GM18517 (cell line): ENCODE data around the gene RBM38.

Experiments
- ATAC-seq: cut with Tn5 transposase; IDR thresholded peaks from one replicate; pipeline ENCODE4 v1.9.1; 2021; ENCODE audit warnings: mild to moderate bottlenecking, moderate library complexity; ENCODE audit not compliant: unreplicated experiment

RBM38 gene

DNA sequence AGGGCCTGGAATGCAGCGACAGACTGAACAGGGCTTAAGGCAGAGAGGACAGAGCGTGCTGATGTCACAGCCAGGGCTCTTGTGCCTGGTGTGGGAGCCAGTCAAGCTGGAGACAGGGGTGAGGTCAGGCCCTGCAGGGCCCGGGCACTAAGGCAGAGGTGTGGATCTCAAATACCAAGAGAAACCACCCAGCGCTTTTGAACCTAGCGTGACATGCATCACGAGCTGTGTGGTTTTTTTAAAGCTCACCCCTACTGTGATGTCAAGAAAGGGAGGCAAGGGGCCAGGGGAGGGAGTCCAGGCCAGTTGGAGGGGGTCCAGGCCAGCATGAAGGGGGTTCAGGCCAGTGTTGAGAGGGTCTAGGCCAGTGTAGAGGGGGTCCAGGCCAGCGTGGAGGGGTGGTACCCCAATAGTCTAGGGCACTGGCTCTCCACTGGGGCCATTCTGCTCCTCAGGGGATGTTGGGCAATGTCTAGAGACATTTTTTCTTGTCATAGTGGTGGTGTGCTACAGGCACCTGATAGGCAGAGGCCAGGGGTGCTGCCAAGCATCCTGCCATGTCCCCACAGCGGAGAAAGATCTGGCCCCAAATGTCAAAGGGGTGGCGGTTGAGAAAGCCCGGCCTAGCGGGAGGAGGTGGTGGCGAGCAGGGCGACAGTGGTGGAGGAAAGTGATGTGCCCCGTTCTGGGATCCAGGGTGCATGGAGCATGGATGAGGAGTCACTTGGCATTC lies 42.6 kb downstream of the RBM38 start:
- ATAC-seq, result no peak

- ATAC-seq, result no peak
These were observed 43.1 kb downstream of the RBM38 start for GRCh38 chr20:57434390-57434700.

DNA sequence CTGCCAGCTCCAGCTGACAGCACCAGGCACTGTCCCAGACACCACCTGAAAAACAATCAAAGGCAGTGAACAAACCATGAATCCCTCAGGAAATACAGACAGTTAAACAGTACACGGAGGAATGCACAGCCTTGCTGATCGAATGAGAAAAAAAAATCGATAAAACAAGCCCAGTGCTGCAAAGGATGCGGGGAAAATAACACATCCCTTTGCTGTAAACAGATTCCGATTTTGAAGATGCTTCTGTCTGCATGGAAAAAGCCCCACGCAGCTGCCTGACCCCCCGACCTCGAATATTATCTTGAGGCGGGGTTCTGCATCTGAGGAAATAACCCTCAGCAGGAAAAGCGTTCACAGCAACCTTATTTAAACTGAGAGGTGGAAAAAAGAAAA lies 43.9 kb downstream of the RBM38 start:
- ATAC-seq, result no peak

DNA sequence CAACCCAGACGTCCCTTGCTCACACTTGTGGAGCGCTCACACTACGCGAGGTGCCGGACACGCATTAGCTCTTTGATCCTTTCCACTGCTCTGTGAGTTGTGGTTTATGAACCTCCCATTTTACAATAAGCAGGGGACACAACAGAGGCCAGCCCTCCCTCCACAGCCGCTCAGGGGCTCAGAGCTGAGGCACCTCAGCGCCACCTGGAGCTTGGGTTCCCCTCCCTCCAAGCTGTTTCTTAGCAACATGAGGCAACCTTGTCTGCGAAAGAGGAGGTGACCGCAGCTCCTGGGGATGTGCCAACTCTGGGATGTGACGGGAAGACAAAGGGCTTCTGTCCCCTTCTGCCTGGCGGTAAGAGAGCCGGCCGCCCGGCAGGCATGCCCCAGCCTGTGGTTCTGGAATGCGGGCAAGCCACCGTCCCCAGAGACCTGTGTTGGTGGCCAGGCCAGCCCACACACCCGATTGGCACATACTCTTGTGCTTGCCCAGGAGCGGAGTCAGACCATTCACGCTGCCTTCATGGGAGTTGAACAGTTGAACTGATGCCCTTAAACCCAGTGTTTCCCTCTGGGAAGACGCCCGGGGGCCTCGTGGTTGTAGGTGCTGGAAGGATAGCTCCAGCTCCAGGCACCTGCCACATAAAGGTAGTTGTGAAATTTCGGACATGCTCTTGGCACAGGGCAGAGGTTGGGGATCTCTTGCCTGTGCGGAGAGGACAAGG lies 44.5 kb downstream of the RBM38 start:
- ATAC-seq, result no peak

GRCh38 chr20:57436223-57436545 lies 45.0 kb downstream of the RBM38 start:
- ATAC-seq, result no peak

GRCh38 chr20:57437267-57437666 lies 46.1 kb downstream of the RBM38 start:
- no peak for ATAC-seq

DNA sequence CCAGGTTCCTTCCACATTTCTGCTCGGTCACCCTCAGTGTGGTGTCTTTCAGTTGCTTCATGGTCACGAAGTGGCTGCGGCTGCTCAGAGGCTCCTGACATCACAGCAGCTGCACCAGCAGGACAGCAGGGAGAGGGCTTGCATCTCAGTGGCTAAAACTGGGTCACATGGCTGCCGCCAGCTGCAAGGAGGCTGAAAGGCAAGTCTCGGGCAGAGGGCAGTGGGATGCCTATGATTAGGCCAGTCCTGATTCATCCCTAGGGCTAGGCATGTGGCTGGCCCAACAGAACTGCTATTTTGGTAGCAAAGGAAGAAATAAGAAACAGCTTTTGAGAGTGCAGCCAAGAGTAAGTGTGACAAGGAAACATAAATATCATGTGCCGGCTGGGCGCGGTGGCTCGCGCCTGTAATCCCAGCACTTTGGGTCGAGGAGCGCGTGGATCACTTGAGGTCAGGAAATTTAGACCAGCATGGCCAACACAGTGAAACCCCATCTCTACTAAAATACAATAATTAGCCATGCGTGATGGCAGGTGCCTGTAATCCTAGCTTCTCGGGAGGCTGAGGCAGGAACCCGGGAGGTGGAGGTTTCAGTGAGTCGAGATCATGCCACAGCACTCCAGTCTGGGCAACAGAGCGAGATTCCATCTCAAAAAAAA lies 46.6 kb downstream of the RBM38 start:
- no peak for ATAC-seq

DNA sequence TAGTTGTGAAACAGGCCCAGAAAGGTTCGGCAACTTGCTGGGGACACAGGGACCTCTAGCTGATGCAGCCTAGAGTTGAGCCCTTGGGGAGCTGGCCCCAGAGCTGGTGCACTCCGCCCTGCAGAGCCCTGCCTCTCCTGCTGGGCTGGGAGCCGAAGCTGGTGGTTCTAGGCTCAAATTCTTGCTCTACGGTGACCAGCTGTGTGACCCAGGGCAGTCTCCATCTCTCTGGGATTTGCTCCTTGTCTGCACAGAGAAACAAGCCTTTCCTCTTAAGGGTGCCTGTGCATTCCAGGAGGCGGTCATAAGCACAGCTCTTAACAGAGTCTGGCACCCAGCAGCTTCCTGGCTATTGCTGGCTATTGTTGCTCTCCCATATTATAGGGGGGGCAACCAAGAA lies 47.4 kb downstream of the RBM38 start:
- no peak for ATAC-seq

- no peak for ATAC-seq
These were observed 48.2 kb downstream of the RBM38 start for GRCh38 chr20:57439432-57439831.

- ATAC-seq, result no peak
These were observed 48.8 kb downstream of the RBM38 start for GRCh38 chr20:57439993-57440392.

DNA sequence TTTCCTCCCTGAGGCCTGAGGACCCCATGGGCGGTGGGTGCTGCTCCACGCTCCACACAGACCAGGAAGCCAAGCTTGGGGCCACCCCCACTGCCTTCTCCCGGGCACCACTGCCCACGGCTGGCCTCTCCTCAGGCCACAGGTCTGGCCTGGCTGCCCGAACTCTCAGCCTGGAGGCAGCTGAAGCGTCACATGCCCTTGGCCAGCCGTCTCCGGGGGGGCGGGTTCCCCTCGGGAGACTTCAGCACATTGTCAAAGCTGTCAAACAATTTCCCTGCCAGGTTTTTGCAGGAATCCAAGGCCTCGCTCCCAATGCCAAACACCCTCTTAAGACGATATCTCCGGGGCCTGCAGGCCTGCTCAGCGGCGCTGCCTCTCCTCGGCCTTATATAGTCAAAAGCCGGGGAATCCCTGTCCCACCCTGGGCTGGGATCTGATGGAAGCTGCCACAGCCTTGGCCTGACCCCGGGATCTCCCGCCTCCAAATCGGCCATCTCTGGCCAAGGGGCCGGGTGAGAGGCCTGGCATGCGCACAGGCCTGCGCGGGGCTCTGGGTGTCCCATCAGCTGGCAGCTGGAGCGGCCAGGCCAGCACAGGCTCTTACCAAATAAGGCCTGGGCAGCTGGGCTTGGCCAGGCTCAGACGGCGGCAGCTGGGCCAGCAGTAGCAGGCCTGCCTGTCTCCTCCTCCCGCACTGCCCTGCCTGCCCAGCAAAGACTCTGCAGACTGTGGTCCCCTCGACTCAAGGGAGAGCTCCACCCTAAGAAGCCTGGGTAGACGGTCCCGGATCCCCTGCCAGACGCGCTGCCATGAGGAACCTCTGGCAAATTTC lies 49.7 kb downstream of the RBM38 start:
- no peak for ATAC-seq

DNA sequence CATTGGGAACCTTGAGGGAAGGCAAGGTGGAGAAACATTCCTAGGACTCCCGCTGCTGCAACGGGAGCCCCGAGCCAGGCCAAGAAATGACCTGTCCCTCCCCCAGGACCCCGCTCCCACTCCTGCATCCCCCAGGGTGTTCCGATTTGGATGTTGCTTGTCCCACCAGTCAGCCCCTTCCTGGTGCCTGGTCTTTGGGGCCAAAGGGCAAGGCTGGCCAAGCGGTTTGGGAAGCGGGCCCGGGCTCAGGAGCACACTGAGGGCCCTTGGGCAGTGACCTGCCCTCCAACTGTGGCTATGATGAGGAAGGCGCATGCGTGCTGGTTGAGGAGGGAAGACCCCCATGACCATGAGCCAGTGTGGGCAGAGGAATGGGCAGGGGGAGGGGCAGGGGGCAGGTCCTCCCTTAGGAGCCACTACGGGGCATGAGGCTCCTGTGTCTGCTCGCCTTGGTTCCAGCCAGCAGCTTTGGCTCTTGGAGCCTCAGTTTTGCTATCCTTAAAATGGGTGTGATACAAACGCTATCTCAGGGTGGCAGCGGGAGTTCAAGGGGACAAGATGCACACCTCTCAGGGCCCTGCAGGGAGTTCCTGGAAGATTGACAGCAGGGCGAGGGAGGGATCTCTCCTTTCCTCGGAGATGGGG lies 50.4 kb downstream of the RBM38 start:
- ATAC-seq, result no peak

GRCh38 chr20:57442158-57442887 lies 51.1 kb downstream of the RBM38 start:
- ATAC-seq, result no peak

DNA sequence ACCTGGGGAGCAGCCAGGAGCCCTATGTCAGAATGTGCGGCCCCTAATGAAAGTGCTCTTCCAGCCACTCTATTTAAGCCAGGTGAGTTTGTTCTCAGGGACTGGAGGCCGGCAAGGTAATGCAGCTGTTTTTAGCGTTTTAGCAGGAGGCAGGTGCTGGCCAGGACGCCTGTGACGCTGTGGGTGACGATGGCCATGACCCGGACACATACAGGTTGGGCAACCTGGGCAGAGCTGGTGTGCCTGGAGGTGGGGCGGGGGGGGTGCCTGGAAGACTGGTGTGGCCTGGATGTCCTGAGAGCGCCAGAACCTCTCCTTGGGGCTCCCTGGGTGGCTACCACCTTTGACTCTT lies 51.7 kb downstream of the RBM38 start:
- ATAC-seq, result no peak

DNA sequence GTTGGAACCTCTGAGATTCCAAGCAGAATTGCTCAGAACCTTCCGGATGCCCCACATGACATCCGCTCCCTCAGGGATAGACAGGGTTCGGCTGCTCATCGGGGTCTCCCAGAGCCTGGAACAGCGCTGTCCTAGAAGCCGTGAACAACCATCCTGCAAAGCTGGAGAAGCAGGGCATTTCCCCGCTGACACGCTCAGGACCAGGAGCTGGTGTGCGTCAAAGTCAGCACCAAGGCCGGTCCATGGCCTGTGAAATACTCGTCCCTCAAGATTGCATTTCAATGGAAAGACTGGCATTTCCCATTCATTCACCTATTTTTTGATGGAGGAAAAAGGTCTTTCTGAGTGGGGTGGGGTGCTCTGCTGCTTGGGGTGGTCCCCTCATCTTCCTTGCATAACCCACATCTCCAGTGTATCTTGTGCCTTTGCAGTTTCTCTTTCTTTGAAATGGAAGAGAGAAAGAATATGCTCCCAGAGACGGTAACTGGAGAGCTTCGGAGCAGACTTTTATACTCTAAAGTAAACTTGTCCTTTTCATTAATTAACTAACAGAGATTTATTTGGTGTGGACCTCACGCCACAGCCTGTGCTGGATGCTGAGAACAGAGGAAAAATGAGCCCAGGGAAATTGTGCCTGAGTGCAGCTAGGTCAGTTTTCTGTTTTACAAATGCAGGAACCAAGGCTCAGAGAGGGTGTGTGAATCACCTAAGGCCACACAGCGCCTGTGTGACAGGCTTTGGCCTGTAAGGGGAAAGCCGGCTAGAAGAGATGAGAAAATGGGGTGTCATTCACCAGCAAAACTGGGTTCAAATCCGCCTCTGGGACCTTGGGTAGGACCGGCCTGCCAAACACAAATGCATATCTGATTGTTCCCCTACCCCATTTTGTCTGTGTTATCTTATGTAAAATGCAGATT lies 52.4 kb downstream of the RBM38 start:
- no peak for ATAC-seq

DNA sequence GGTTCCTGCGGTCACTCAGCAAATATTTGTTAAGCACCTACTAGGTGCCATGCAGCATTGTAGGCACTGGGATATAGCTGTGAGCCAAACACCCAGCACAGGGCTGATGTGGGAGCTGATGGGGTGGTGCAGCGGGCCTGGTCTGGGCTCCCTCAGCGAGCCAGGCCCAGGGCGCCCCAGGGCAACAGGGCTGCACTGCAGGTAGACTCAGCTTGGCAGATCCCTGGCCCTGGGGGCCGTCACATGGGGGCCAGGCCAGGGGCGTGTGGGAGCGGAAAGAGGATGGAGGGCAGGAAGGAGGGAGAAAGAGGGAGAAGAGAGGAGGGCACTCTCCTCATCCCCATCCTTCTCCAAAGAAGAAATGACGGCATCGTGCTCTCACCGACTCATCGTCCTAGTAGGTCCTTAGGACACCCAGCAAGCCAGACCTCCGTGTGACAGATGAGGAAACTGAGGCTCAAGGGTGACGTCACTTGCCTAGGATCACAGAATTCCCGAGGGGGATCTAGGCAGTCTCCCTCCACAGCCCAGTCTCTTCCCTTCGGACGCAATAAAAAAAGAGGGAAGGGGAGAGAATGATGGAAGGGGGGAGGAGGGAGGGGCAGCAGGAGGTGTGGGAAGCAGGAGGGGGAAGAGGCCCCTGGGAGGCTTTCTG lies 53.3 kb downstream of the RBM38 start:
- ATAC-seq, result no peak

- no peak for ATAC-seq
These were observed 54.1 kb downstream of the RBM38 start for GRCh38 chr20:57445298-57445697.

DNA sequence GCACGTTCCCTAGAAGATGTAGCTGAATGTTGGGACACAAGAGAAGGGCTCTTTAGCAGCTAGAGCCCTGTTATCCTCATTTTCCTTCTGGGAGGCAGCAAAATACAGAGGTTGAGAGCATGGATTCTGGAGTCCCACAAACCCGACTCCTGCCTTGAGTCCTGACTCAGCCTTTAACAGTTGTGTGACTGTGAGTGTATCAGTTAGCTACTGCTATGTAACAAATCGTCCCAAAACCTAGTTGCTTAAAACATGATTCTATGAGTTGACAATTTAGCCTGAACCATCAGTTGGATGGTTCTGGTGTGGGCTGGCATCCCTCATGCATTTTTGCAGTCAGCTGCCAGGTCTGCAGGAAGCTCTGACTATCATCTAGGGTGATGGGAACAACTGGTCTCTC lies 54.6 kb downstream of the RBM38 start:
- no peak for ATAC-seq

- no peak for ATAC-seq
These were observed 57.7 kb downstream of the RBM38 start for GRCh38 chr20:57448764-57449354.
